Hindlimb muscle (tissue), 1 donor: ENCODE data around the gene TSTD1. TPM values are rescaled to one million over a fixed set of nuclear protein-coding genes. Genes with fewer than 3 reads are reported as not detected.
A peak's percentile ranks its signal among the peaks of the same experiment; 100 is the strongest.
"Not testable (repeated sequence)": the region's sequence is repeated elsewhere in the genome, so short reads cannot be mapped to it uniquely, and the experiment has no call there.

Source experiments
- DNase-seq: peaks from one replicate; pipeline ENCODE4 v3.0.0-alpha.2; 2013
- polyA plus RNA-seq: library from polyadenylated mRNA; unstranded; fragments of 120-200 nt; gene quantifications from one replicate; pipeline ENCODE4 v1.2.1, GENCODE V29; 2013; ENCODE audit not compliant: insufficient read length

The TSTD1 gene
- polyA plus RNA-seq, 1 donor: 30.0 TPM

GRCh38 chr1:161006563-161006962 lies 32.2 kb downstream of the TSTD1 start:
- DNase-seq: no peak

GRCh38 chr1:161001525-161001924 lies 37.2 kb downstream of the TSTD1 start:
- DNase-seq: no peak

GRCh38 chr1:161000736-161001480 lies 37.9 kb downstream of the TSTD1 start:
- DNase-seq: no peak

- DNase-seq: no peak
Measured at GRCh38 chr1:160999376-160999775, 39.4 kb downstream of the TSTD1 start.

GRCh38 chr1:160997323-160998038 lies 41.3 kb downstream of the TSTD1 start:
- no peak for DNase-seq

- no peak for DNase-seq
Measured at GRCh38 chr1:160996178-160996577, 42.6 kb downstream of the TSTD1 start.

GRCh38 chr1:160993544-160994193 lies 45.1 kb downstream of the TSTD1 start:
- DNase-seq: peak; percentile 11

GRCh38 chr1:160992036-160992435 lies 46.7 kb downstream of the TSTD1 start:
- DNase-seq: not testable (repeated sequence)

Other genes with a start within 250 kb of the TSTD1 start
- 0.34 TPM for gene LY9, start 242.8 kb downstream of the TSTD1 start, polyA plus RNA-seq
- 0.14 TPM for gene CD244, start 176.1 kb downstream of the TSTD1 start, polyA plus RNA-seq
- gene ITLN1, start 153.8 kb downstream of the TSTD1 start, polyA plus RNA-seq: not detected
- gene ITLN2, start 84.2 kb downstream of the TSTD1 start, polyA plus RNA-seq: not detected
- 12.4 TPM for gene F11R, start 17.8 kb downstream of the TSTD1 start, polyA plus RNA-seq
- 34.8 TPM for gene USF1, start 7.0 kb upstream of the TSTD1 start, polyA plus RNA-seq
- gene ARHGAP30, start 30.9 kb upstream of the TSTD1 start, polyA plus RNA-seq: 4.7 TPM
- gene NECTIN4, start 50.6 kb upstream of the TSTD1 start, polyA plus RNA-seq: 0.43 TPM
- gene KLHDC9, start 59.4 kb upstream of the TSTD1 start, polyA plus RNA-seq: 0.86 TPM
- gene PFDN2, start 79.1 kb upstream of the TSTD1 start, polyA plus RNA-seq: 66.3 TPM
- gene NIT1, start 79.1 kb upstream of the TSTD1 start, polyA plus RNA-seq: 30.9 TPM
- 43.2 TPM for gene DEDD, start 93.7 kb upstream of the TSTD1 start, polyA plus RNA-seq
- 91.5 TPM for gene UFC1, start 115.0 kb upstream of the TSTD1 start, polyA plus RNA-seq
- gene USP21, start 120.5 kb upstream of the TSTD1 start, polyA plus RNA-seq: 28.6 TPM
- gene PPOX, start 127.5 kb upstream of the TSTD1 start, polyA plus RNA-seq: 23.5 TPM
- 26.6 TPM for gene B4GALT3, start 138.5 kb upstream of the TSTD1 start, polyA plus RNA-seq
- 11.2 TPM for gene ADAMTS4, start 160.1 kb upstream of the TSTD1 start, polyA plus RNA-seq
- 144 TPM for gene NDUFS2, start 163.4 kb upstream of the TSTD1 start, polyA plus RNA-seq
- 21.4 TPM for gene FCER1G, start 176.3 kb upstream of the TSTD1 start, polyA plus RNA-seq
- gene APOA2, start 184.7 kb upstream of the TSTD1 start, polyA plus RNA-seq: not detected
- gene TOMM40L, start 187.1 kb upstream of the TSTD1 start, polyA plus RNA-seq: 9.0 TPM
- gene NR1I3, start 199.2 kb upstream of the TSTD1 start, polyA plus RNA-seq: 1.1 TPM
- 0.23 TPM for gene PCP4L1, start 219.8 kb upstream of the TSTD1 start, polyA plus RNA-seq